GM03348 (cell line): ENCODE results near the gene ARL8B.
"Not testable (repeated sequence)": the region's sequence is repeated elsewhere in the genome, so short reads cannot be mapped to it uniquely, and the experiment has no call there.

ENCODE experiments used
- DNase-seq: peaks from one replicate; pipeline ENCODE4 v3.0.0; 2012; ENCODE audit warnings: low spot score

Gene ARL8B

GRCh38 chr3:5122030-5122740, at the start of gene ARL8B:
Gene ARL8B, plus strand, starts transcription at chr3:5122292. Its CDS starts 174 bp downstream, at chr3:5122466.
- peak; percentile 97 for DNase-seq

GRCh38 chr3:5073374-5074085, 48.6 kb upstream of the ARL8B start:
- no peak for DNase-seq

GRCh38 chr3:5078151-5078550, 43.9 kb upstream of the ARL8B start:
- no peak for DNase-seq

- no peak for DNase-seq
Observed at GRCh38 chr3:5079761-5080160, 42.3 kb upstream of the ARL8B start.

GRCh38 chr3:5080779-5081550, 41.1 kb upstream of the ARL8B start:
- DNase-seq = no peak

GRCh38 chr3:5081973-5082788, 39.9 kb upstream of the ARL8B start:
- DNase-seq = not testable (repeated sequence)

- no peak for DNase-seq
Observed at GRCh38 chr3:5082789-5083115, 39.3 kb upstream of the ARL8B start.

GRCh38 chr3:5084224-5084623, 37.9 kb upstream of the ARL8B start:
- DNase-seq = no peak

- DNase-seq = no peak
Observed at GRCh38 chr3:5086708-5087107, 35.4 kb upstream of the ARL8B start.

- DNase-seq = no peak
Observed at GRCh38 chr3:5087209-5087608, 34.9 kb upstream of the ARL8B start.

GRCh38 chr3:5090197-5090596, 31.9 kb upstream of the ARL8B start:
- DNase-seq = no peak

- no peak for DNase-seq
Observed at GRCh38 chr3:5092018-5092417, 30.1 kb upstream of the ARL8B start.

GRCh38 chr3:5093731-5094130, 28.4 kb upstream of the ARL8B start:
- DNase-seq = no peak

GRCh38 chr3:5095886-5096285, 26.2 kb upstream of the ARL8B start:
- DNase-seq = peak; percentile 33

GRCh38 chr3:5096336-5097008, 25.6 kb upstream of the ARL8B start:
- no peak for DNase-seq

- no peak for DNase-seq
Observed at GRCh38 chr3:5098346-5098745, 23.7 kb upstream of the ARL8B start.

- no peak for DNase-seq
Observed at GRCh38 chr3:5102532-5102931, 19.6 kb upstream of the ARL8B start.

GRCh38 chr3:5103743-5104142, 18.3 kb upstream of the ARL8B start:
- no peak for DNase-seq

GRCh38 chr3:5105050-5105449, 17.0 kb upstream of the ARL8B start:
- DNase-seq = no peak

GRCh38 chr3:5106371-5106770, 15.7 kb upstream of the ARL8B start:
- not testable (repeated sequence) for DNase-seq

GRCh38 chr3:5106933-5107334, 15.2 kb upstream of the ARL8B start:
- not testable (repeated sequence) for DNase-seq

GRCh38 chr3:5110337-5110736, 11.8 kb upstream of the ARL8B start:
- DNase-seq = no peak
